ENCODE results near the gene SYT11. TPM values are rescaled to one million over a fixed set of nuclear protein-coding genes. Genes with fewer than 3 reads are reported as not detected.

SYT11 gene
- total and polyA plus RNA-seq, 4 donors: 0.49 to 1.2 (median 0.76) TPM

DNA sequence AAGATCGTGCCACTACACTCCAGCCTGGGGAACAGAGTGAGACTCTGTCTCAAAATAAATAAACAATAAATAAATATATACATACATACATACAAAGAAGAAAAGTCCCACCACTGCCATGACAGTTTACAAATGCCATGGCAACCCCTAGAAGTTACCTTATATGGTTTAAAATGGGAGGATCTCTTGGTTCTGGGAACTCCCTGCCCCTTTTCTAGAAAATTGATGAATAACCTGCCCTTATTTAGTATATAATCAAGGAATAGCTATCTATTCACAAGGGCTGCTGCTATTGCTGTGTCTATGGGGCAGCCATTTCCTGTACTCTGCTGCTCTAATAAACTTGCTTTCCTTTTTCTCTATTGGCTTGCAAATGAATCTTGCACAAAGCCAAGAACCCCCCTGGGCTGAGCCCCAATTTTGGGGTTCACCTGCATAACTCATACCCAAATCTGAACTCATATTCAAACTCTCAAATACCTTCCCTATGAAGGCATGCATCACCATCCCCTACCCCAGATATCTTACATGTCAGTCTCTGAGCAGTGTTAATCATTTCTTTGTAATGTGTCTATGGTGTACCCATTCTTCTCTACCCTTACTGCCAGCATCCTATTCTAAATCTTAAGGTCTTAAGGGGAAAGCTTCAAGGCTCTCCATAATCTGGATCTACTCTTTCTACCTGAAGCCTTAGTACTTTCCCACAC lies 11.4 kb upstream of the SYT11 start (continued):
- TF ChIP-seq, protein P1, sequence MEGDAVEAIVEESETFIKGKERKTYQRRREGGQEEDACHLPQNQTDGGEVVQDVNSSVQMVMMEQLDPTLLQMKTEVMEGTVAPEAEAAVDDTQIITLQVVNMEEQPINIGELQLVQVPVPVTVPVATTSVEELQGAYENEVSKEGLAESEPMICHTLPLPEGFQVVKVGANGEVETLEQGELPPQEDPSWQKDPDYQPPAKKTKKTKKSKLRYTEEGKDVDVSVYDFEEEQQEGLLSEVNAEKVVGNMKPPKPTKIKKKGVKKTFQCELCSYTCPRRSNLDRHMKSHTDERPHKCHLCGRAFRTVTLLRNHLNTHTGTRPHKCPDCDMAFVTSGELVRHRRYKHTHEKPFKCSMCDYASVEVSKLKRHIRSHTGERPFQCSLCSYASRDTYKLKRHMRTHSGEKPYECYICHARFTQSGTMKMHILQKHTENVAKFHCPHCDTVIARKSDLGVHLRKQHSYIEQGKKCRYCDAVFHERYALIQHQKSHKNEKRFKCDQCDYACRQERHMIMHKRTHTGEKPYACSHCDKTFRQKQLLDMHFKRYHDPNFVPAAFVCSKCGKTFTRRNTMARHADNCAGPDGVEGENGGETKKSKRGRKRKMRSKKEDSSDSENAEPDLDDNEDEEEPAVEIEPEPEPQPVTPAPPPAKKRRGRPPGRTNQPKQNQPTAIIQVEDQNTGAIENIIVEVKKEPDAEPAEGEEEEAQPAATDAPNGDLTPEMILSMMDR (IDR thresholded peaks at IDR 0.05; ENCODE audit: low read depth, low read length, missing input control): no peak
- no peak for TF ChIP-seq NR2F2 (IDR thresholded peaks at IDR 0.05)
- no peak for TF ChIP-seq RXRA (IDR thresholded peaks at IDR 0.05)
- TF ChIP-seq HNF4G (IDR thresholded peaks at IDR 0.05): no peak
- TF ChIP-seq GABPA (IDR thresholded peaks at IDR 0.05 in 1 of 2, conservative IDR thresholded peaks at IDR 0.05 in 1 of 2): no peak

DNA sequence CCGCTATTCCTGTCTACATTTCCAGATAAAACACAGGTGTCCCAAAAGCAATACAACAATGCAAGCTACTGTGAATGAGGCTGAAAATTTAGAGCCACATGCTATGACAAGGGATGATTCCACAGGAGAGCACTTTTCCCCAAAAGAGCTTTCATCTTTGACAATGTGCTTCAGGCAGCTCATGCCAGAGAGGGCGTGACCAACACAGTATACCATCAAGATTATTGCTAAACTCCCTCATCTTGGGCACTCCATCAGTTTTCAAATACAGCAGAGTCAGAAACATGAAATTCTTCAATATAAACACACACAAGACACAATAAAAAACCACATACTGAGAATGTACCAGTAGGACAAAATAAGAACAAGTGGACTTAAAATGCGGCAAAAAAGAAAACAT lies 9.0 kb upstream of the SYT11 start:
- H3K9ac ChIP-seq (ENCODE audit: low read depth in 1 of 2, low read length in 2 of 2): no peak overlapping the region
- TF ChIP-seq, protein P2, sequence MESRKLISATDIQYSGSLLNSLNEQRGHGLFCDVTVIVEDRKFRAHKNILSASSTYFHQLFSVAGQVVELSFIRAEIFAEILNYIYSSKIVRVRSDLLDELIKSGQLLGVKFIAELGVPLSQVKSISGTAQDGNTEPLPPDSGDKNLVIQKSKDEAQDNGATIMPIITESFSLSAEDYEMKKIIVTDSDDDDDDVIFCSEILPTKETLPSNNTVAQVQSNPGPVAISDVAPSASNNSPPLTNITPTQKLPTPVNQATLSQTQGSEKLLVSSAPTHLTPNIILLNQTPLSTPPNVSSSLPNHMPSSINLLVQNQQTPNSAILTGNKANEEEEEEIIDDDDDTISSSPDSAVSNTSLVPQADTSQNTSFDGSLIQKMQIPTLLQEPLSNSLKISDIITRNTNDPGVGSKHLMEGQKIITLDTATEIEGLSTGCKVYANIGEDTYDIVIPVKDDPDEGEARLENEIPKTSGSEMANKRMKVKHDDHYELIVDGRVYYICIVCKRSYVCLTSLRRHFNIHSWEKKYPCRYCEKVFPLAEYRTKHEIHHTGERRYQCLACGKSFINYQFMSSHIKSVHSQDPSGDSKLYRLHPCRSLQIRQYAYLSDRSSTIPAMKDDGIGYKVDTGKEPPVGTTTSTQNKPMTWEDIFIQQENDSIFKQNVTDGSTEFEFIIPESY (IDR thresholded peaks at IDR 0.05): no peak
- TF ChIP-seq TAF1 (conservative IDR thresholded peaks at IDR 0.05) (no peak), YY1 (IDR thresholded peaks at IDR 0.05) (no peak), RXRA (IDR thresholded peaks at IDR 0.05) (no peak), JUND (IDR thresholded peaks at IDR 0.05) (no peak), HNF4G (IDR thresholded peaks at IDR 0.05) (no peak), FOXA2 (IDR thresholded peaks at IDR 0.05) (no peak)
- TF ChIP-seq, protein P3, sequence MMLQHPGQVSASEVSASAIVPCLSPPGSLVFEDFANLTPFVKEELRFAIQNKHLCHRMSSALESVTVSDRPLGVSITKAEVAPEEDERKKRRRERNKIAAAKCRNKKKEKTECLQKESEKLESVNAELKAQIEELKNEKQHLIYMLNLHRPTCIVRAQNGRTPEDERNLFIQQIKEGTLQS (IDR thresholded peaks at IDR 0.05): no peak
- TF ChIP-seq, protein P4, sequence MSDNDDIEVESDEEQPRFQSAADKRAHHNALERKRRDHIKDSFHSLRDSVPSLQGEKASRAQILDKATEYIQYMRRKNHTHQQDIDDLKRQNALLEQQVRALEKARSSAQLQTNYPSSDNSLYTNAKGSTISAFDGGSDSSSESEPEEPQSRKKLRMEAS (IDR thresholded peaks at IDR 0.05): no peak
- WGBS: 92% methylated on average over 3 of the region's 3 CpGs
- H3K27me3 ChIP-seq (ENCODE audit: control insufficient read depth in 4 of 4, insufficient read depth in 4 of 4, low read length in 3 of 4): no peaks in the 10 kb centered on the region
- no peak overlapping the region for H3K4me3 ChIP-seq (ENCODE audit: low read depth in 1 of 3, low read length in 3 of 3)
- DNase-seq (ENCODE audit: low spot score): no peak
- no peaks in the 10 kb centered on the region for H3K9me3 ChIP-seq (ENCODE audit: control insufficient read depth in 4 of 4, low read length in 3 of 4)
- H3K27ac ChIP-seq (ENCODE audit: low read depth in 1 of 2, low read length in 2 of 2): no peak overlapping the region
- peaks cover 7 to 33% (median 22%) of the 10 kb centered on the region in 4 donors for H3K36me3 ChIP-seq (ENCODE audit: control insufficient read depth in 4 of 4, insufficient read depth in 3 of 4, low read depth in 1 of 4, low read length in 3 of 4)
- H3K4me1 ChIP-seq (ENCODE audit: control insufficient read depth in 4 of 4, insufficient read depth in 4 of 4, low read length in 3 of 4): no peaks in the 10 kb centered on the region

DNA sequence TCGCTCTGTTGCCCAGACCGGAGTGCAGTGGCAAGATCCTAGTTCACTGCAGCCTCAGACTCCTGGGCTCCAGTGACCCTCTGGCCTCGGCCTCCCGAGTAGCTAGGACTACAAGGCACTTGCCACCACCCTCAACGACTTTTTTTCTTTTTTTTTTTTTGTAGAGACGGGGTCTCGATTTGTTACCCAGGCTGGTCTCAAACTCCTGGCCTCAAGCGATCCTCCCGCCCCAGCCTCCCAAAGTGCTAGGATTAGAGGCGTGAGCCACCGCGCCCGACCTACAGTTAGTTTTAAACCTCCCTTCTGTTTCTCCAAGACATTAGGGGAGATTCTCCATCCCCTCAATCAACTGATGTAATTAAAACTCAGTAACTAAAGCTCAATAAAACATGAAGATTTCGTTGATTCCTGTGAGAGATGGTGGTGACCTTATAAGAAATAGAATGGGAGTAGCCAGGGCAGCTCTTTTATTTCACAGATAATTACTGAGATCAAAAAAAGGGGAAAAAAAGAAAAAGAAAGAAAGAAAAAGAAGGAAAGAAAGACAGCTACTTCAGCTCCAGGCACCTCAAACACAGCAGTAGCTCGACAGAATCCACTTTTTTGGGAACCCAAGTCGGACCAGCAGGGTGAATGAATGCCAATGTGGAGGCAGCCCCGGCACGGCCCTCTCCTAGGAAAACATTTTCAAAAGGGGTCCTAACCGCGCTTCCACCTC lies 3.0 kb upstream of the SYT11 start:
- Histone ChIP-seq H3K9ac (ENCODE audit: low read depth in 1 of 2, low read length in 2 of 2) (peak overlapping the region; percentile 97), H3K27me3 (ENCODE audit: control insufficient read depth in 4 of 4, insufficient read depth in 4 of 4, low read length in 3 of 4) (no peaks in the 10 kb centered on the region), H3K9me3 (ENCODE audit: control insufficient read depth in 4 of 4, low read length in 3 of 4) (no peaks in the 10 kb centered on the region), H3K36me3 (ENCODE audit: control insufficient read depth in 4 of 4, insufficient read depth in 3 of 4, low read depth in 1 of 4, low read length in 3 of 4) (peaks cover 4 to 24% (median 16%) of the 10 kb centered on the region in 4 donors), H3K27ac (ENCODE audit: low read depth in 1 of 2, low read length in 2 of 2) (peak overlapping the region; percentile 91 to 94), H3K4me3 (ENCODE audit: low read depth in 1 of 3, low read length in 3 of 3) (peak overlapping the region; percentile 71 to 99 (median 96)), H3K4me1 (ENCODE audit: control insufficient read depth in 4 of 4, insufficient read depth in 4 of 4, low read length in 3 of 4) (peaks cover 5 to 23% (median 16%) of the 10 kb centered on the region in 4 donors)
- DNase-seq (ENCODE audit: low spot score): no peak
- WGBS: 56% methylated on average over 20 of the region's 20 CpGs
- no peak for TF ChIP-seq TAF1 (conservative IDR thresholded peaks at IDR 0.05)
- TF ChIP-seq, protein P4 (IDR thresholded peaks at IDR 0.05): no peak
- TF ChIP-seq, protein P5, sequence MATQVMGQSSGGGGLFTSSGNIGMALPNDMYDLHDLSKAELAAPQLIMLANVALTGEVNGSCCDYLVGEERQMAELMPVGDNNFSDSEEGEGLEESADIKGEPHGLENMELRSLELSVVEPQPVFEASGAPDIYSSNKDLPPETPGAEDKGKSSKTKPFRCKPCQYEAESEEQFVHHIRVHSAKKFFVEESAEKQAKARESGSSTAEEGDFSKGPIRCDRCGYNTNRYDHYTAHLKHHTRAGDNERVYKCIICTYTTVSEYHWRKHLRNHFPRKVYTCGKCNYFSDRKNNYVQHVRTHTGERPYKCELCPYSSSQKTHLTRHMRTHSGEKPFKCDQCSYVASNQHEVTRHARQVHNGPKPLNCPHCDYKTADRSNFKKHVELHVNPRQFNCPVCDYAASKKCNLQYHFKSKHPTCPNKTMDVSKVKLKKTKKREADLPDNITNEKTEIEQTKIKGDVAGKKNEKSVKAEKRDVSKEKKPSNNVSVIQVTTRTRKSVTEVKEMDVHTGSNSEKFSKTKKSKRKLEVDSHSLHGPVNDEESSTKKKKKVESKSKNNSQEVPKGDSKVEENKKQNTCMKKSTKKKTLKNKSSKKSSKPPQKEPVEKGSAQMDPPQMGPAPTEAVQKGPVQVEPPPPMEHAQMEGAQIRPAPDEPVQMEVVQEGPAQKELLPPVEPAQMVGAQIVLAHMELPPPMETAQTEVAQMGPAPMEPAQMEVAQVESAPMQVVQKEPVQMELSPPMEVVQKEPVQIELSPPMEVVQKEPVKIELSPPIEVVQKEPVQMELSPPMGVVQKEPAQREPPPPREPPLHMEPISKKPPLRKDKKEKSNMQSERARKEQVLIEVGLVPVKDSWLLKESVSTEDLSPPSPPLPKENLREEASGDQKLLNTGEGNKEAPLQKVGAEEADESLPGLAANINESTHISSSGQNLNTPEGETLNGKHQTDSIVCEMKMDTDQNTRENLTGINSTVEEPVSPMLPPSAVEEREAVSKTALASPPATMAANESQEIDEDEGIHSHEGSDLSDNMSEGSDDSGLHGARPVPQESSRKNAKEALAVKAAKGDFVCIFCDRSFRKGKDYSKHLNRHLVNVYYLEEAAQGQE (IDR thresholded peaks at IDR 0.05): no peak
- TF ChIP-seq, protein P1 (IDR thresholded peaks at IDR 0.05; ENCODE audit: low read depth, low read length, missing input control): no peak
- TF ChIP-seq FOXA2 (IDR thresholded peaks at IDR 0.05): no peak
- TF ChIP-seq, protein P2 (IDR thresholded peaks at IDR 0.05): no peak
- TF ChIP-seq EGR1 (IDR thresholded peaks at IDR 0.05; ENCODE audit: low read depth in 2 of 2): no peak
